Astrocyte of the hippocampus (primary cell): Measurements from ENCODE around the gene CFLAR.
"Not testable (repeated sequence)": the region's sequence is repeated elsewhere in the genome, so short reads cannot be mapped to it uniquely, and the experiment has no call there.

Experiments used
- DNase-seq: peaks from one replicate; pipeline ENCODE4 v3.0.0; 2011; ENCODE audit warnings: low read depth, low spot score

CFLAR gene

DNA sequence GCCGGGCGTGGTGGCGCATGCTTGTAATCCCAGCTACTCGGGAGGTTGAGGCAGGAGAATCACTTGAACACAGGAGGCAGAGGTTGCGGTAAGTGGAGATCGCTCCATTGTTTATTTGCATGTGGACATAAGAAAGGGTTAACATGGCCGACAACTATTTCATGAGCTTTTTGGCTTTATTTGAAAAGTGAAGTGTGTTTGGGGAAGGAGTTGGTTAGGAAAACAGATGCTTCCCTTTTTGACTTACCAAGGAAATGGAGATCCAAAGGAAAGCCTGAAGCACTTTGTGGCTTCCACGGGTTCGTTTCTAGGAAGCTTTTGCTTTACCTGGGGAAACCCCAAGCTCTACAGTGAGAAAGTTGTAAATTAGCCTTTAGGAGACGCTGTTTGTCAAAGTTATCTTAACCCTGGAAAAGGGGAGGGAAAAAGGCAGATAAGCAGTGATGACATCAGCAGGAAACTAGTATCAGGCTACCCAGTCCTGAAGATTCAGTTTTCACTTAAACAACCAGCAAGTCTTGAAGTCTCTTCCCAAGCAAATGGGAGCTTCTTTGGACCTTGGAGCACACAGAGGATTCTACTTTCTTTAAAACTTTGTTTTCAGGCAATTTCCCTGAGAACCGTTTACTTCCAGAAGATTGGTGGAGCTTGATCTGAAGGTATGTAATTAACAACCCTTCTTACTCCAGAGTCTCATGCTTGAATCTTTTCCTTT lies 66.8 kb downstream of the CFLAR start, which contains the start of gene CASP10:
CASP10 (plus strand) TSS at position 492 of the 715 bp plus-strand sequence. CDS start 2,637 bp downstream, outside the sequence.
- DNase-seq: no peak

- DNase-seq: no peak
Measured at GRCh38 chr2:201183365-201183727, 67.4 kb downstream of the CFLAR start.

GRCh38 chr2:201183835-201184234 lies 67.9 kb downstream of the CFLAR start:
- not testable (repeated sequence) for DNase-seq

DNA sequence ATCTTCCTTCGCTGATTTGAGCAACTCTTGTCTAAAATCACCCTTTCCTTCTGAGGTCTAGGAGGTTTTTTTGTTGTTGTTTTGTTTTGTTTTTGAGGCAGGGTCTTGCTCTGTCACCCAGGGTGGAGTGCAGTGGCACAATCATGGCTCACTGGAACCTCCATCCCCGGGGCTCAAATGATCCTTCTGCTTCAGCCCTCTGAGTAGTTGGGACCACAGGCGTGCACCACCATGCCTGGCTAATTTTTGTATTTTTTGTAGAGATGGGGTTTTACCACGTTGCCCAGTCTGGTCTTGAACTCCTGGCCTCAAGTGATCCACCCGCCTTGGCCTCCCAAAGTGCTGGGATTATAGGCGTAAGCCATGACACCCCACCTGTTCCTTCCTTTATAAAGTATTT lies 68.3 kb downstream of the CFLAR start:
- not testable (repeated sequence) for DNase-seq

- no peak for DNase-seq
Measured at GRCh38 chr2:201185863-201186262, 69.9 kb downstream of the CFLAR start.

GRCh38 chr2:201186982-201187381 lies 71.0 kb downstream of the CFLAR start:
- no peak for DNase-seq

- DNase-seq: no peak
Measured at GRCh38 chr2:201188449-201188848, 72.5 kb downstream of the CFLAR start.

- no peak for DNase-seq
Measured at GRCh38 chr2:201191132-201191875, 75.3 kb downstream of the CFLAR start.

DNA sequence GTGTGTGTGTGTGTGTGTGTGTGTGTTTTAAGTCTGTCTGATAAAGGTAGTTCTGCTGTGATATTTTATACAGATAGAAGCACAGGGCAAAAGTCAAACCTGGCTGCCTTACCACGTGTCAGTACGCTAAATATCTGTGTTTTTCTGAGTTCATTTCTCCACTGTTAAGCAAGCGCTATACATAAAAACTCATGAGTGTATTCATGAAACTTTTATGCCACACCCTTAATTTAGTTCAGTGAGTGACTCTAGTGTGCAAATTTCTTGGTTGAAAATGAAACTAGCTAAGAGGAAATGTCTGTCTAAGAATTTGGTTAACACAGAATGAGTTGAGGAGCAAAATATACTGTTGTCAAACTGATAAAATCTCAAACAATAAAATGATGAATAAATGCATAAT lies 78.1 kb downstream of the CFLAR start:
- DNase-seq: no peak

- DNase-seq: no peak
Measured at GRCh38 chr2:201195331-201195730, 79.4 kb downstream of the CFLAR start.

DNA sequence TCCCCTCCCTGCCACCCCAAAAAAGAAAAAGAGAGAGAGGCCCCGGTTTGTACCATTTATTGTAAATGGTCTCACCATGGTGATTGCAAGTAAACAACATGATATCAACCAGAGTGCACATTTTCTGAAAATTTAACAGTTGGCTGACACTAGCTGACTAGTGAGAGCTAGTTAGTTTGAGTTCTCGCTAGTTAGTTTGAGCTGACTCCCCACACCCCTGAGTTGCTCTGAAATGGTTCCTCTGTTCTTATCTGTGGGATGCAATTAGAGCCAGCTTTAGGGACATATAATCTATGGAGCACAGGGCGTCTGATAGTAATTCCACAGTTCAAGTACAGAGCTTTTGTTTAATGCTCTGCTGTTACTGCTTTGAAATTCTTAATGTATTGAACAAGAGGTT lies 80.0 kb downstream of the CFLAR start:
- no peak for DNase-seq

DNA sequence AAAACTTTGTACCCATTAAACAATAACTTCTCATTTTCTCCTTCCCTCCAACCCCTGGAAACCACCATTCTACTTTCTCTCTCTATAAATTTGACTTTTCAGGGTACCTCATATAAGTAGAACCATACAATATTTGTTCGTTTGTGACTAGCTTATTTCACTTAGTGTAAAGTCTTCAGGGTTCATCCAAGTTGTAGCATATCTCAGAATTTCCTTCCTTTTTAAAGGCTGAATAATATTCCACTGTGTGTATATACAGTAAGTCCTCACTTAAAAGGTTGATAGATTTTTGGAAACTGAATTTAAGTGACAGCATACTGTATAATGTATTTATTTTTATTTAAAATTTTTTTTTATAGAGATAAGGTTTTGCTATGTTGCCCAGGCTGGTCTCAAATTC lies 80.8 kb downstream of the CFLAR start:
- no peak for DNase-seq

DNA sequence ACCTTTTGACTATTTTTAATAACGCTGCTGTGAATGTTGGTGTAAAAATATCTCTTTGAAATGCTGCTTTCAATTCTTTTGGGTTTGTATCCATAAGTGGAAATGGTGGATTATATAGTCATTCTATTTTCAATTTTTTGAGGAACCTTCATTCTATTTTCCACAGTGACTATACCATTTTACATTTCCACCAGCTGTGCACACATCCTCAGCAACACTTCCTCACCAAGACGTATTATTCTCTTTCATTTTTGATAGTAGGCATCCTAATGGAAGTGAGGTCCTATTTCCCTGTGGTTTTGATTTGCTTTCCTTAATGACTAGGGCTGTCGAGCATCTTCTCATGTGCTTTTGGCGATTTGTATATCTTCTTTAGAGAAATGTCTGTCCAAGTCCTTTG lies 81.8 kb downstream of the CFLAR start:
- no peak for DNase-seq

- no peak for DNase-seq
Measured at GRCh38 chr2:201199847-201200246, 83.9 kb downstream of the CFLAR start.

- no peak for DNase-seq
Measured at GRCh38 chr2:201200345-201200744, 84.4 kb downstream of the CFLAR start.

DNA sequence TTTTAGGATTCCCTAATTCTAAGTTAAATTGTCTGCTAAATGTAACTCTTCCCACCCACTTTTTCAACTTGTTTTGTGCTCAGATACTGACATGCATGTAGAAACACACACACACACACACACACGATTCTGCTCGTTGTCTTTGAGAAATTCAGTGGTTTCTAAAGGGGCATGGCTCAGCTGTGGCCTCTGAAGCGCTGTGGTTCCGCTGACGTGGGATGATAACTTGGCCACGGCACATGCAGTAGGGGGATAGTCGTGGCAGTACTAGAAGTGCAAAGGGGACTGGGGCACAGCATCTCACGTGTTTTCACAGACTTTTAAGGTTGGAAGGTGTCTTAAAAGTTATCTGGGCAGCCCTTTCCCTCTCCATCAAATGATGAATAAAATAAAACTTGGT lies 85.4 kb downstream of the CFLAR start:
- no peak for DNase-seq

- DNase-seq: no peak
Measured at GRCh38 chr2:201203916-201204654, 88.1 kb downstream of the CFLAR start.

DNA sequence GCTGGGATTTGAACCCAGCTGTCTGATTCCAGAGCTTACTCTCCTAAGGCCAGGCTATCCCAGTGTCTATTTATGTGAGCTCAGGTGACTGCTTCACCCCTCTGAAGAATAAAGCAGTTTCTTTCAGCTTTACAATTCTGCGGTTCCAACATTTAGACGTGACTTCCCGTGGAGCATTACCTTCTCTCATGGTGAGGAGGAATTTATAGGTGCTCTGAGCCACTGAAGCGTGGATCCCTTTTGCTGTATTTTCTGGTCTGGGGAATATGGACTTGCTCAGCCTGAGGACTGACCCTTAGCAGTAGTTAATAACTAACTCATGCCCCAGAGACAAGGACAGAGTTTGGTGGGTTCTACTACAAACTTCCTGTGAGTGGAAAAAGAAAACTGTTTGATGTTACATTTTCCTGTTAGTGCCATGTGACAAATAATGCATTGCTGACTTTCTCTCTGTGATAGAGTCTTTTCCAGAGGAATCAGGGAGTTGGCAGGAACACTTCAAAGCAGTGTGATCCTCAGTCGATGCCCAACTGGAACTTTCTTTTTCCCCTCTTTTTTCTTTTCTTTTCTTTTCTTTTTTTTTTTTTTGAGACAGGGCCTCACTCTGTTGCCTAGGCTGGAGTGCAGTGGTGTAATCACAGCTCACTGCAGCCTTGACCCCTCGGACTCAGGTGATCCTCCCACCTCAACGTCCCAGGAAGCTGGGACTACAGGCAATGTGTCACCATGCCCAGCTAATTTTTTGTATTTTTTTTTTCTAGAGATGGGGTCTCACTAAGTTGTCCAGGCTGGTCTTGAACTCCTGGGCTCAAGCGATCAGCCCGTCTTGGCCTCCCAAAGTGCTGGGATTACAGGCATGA lies 88.9 kb downstream of the CFLAR start:
- DNase-seq: no peak

- DNase-seq: peak; percentile 21
Measured at GRCh38 chr2:201205515-201205849, 89.5 kb downstream of the CFLAR start.

DNA sequence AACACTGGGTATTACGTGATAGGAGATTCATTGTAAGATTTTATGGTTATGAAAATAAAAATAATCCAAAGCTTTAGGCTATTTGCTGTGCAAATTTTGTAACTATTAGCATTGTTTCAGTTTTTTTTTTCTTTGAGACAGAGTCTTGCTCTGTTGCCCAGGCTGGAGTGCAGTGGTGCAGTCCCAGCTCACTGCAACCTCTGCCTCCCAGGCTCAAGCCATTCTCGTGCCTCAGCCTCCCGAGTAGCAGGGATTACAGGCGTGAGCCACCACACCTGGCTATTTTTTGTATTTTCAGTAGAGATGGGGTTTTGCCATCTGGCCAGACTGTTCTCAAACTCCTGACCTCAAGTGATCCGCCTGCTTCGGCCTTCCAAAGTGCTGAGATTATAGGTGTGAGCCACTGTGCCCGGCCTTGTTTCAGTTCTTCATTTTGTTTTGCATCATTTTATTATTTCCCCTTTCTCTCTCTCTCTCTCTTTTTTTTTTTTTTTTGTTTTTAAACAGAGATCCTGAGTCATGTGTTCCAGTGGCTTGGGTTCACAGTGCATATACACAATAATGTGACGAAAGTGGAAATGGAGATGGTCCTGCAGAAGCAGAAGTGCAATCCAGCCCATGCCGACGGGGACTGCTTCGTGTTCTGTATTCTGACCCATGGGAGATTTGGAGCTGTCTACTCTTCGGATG lies 92.7 kb downstream of the CFLAR start:
- no peak for DNase-seq

- DNase-seq: no peak
Measured at GRCh38 chr2:201215963-201216362, 100.0 kb downstream of the CFLAR start.
